Caco-2 (cell line): ENCODE data around the gene SALL1. TPM values are rescaled to one million over a fixed set of nuclear protein-coding genes. Genes with fewer than 3 reads are reported as not detected.

Experiments
- BruUV-seq: library from RNA; stranded (reverse); fragments of 400-500 nt; replicated peaks from 2 replicates; lab custom pipeline; 2021; lab: Mats Ljungman, UMichigan
- CTCF ChIA-PET: fragments of 300-600 bp; sonication (Branson Sonifier 250); formaldehyde crosslinking; loops from one replicate; lab custom pipeline; 2022; ENCODE audit warnings: antibody characterized with exemption; lab: Charles Lee
- POLR2A ChIA-PET: fragments of 300-600 bp; sonication (Branson Sonifier 250); formaldehyde crosslinking; loops from one replicate; lab custom pipeline; 2022; ENCODE audit warnings: antibody characterized with exemption; lab: Charles Lee
- DNase-seq, 2 experiments: peaks; one replicate each; pipeline versions ENCODE4 v3.0.0 to v3.0.0-alpha.2; 2020 to 2022
- H3K27me3 ChIP-seq: replicated peaks from 2 replicates; pipeline ENCODE4 v1.6.0; 2011; ENCODE audit warnings: low read length; ENCODE audit not compliant: control insufficient read depth, insufficient read depth
- H3K36me3 ChIP-seq: 2 replicates; pipeline ENCODE4 v1.5.1; 2011; ENCODE audit warnings: low read length; ENCODE audit not compliant: control insufficient read depth, insufficient read depth
- H3K4me1 ChIP-seq: fragments of 250-450 bp; sonication (Bioruptor Pico); 2 replicates; pipeline ENCODE4 v1.5.1; 2020; ENCODE audit warnings: mild to moderate bottlenecking
- H3K4me3 ChIP-seq: 2 replicates; pipeline ENCODE4 v1.5.1; 2011; ENCODE audit warnings: low read depth, mild to moderate bottlenecking, control low read depth, low read length
- H3K9me3 ChIP-seq: fragments of 250-450 bp; sonication (Bioruptor Pico); 2 replicates; pipeline ENCODE4 v1.5.1; 2020; ENCODE audit warnings: mild to moderate bottlenecking, moderate library complexity
- H3K27ac Mint-ChIP-seq: one replicate; pipeline ENCODE4 v1.8.0; 2022; ENCODE audit warnings: mixed read lengths; ENCODE audit not compliant: unreplicated experiment
- H3K27me3 Mint-ChIP-seq: one replicate; pipeline ENCODE4 v1.8.0; 2022; ENCODE audit warnings: mixed read lengths; ENCODE audit not compliant: insufficient read depth, unreplicated experiment
- H3K36me3 Mint-ChIP-seq: one replicate; pipeline ENCODE4 v1.8.0; 2022; ENCODE audit warnings: mild to moderate bottlenecking, mixed read lengths; ENCODE audit not compliant: insufficient read depth, unreplicated experiment
- H3K4me1 Mint-ChIP-seq: one replicate; pipeline ENCODE4 v1.8.0; 2022; ENCODE audit warnings: low read depth, mixed read lengths; ENCODE audit not compliant: unreplicated experiment
- H3K4me3 Mint-ChIP-seq: one replicate; pipeline ENCODE4 v1.8.0; 2022; ENCODE audit warnings: mild to moderate bottlenecking, moderate library complexity, mixed read lengths; ENCODE audit not compliant: unreplicated experiment
- H3K9me3 Mint-ChIP-seq: one replicate; pipeline ENCODE4 v1.8.0; 2022; ENCODE audit warnings: mixed read lengths; ENCODE audit not compliant: unreplicated experiment
- intact Hi-C: fragments of 100-400 bp; cut with micrococcal nuclease; formaldehyde crosslinking; loops from one replicate; pipeline ENCODE4 v1.10.0; 2022; ENCODE audit not compliant: unreplicated experiment
- total RNA-seq: library from RNA; stranded (reverse); gene quantifications from 2 replicates; pipeline ENCODE4 v1.2.3, GENCODE V29; 2022
- TF ChIP-seq, protein P1 (sequence below), 2 experiments: fragments of 200-600 bp in 1 of 2; IDR thresholded peaks; 1 replicate in 1 of 2; 2 replicates in 1 of 2; pipeline versions ENCODE4 v1.5.1 to v1.8.0; 2011 to 2022; ENCODE audit warnings: antibody characterized with exemption in 1 of 2, control low read depth in 1 of 2, inconsistent platforms in 1 of 2, low read depth in 1 of 2, low read length in 1 of 2, mild to moderate bottlenecking in 1 of 2, moderate library complexity in 1 of 2; ENCODE audit not compliant: insufficient read depth in 1 of 2, severe bottlenecking in 1 of 2, unreplicated experiment in 1 of 2

SALL1 gene
- total RNA-seq, 1 experiment from 2014 or later: not detected

GRCh38 chr16:51166091-51166490, 15.0 kb upstream of the SALL1 start:
- intact Hi-C loops: no loop called here
- no TSS peak for BruUV-seq
- ChIA-PET CTCF (no interaction called here), POLR2A (no interaction called here)
- Histone ChIP-seq H3K4me3 (no peak overlapping the region), H3K9me3 (no peaks in the 10 kb centered on the region), H3K4me1 (peaks cover 5% of the 10 kb centered on the region; the same call in 1 of the 2 replicates), H3K27me3 (no peaks in the 10 kb centered on the region), H3K36me3 (no peaks in the 10 kb centered on the region)
- Mint-ChIP-seq H3K36me3 (no peaks in the 10 kb centered on the region), H3K27me3 (peaks cover 3% of the 10 kb centered on the region), H3K4me3 (no peak overlapping the region), H3K27ac (no peak overlapping the region), H3K4me1 (no peaks in the 10 kb centered on the region), H3K9me3 (no peaks in the 10 kb centered on the region)
- TF ChIP-seq, protein P1, sequence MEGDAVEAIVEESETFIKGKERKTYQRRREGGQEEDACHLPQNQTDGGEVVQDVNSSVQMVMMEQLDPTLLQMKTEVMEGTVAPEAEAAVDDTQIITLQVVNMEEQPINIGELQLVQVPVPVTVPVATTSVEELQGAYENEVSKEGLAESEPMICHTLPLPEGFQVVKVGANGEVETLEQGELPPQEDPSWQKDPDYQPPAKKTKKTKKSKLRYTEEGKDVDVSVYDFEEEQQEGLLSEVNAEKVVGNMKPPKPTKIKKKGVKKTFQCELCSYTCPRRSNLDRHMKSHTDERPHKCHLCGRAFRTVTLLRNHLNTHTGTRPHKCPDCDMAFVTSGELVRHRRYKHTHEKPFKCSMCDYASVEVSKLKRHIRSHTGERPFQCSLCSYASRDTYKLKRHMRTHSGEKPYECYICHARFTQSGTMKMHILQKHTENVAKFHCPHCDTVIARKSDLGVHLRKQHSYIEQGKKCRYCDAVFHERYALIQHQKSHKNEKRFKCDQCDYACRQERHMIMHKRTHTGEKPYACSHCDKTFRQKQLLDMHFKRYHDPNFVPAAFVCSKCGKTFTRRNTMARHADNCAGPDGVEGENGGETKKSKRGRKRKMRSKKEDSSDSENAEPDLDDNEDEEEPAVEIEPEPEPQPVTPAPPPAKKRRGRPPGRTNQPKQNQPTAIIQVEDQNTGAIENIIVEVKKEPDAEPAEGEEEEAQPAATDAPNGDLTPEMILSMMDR (IDR thresholded peaks at IDR 0.05; ENCODE audit: insufficient read depth in 1 of 2, low read depth in 1 of 2, low read length in 1 of 2, severe bottlenecking in 1 of 2, unreplicated experiment in 1 of 2): no peak
- DNase-seq: no peak

- Mint-ChIP-seq H3K27ac (no peak overlapping the region), H3K4me1 (no peaks in the 10 kb centered on the region), H3K4me3 (no peak overlapping the region), H3K36me3 (no peaks in the 10 kb centered on the region), H3K9me3 (no peaks in the 10 kb centered on the region), H3K27me3 (no peaks in the 10 kb centered on the region)
- H3K27me3 ChIP-seq: no peaks in the 10 kb centered on the region
- BruUV-seq: no TSS peak
- TF ChIP-seq, protein P1 (IDR thresholded peaks at IDR 0.05; ENCODE audit: insufficient read depth in 1 of 2, low read depth in 1 of 2, low read length in 1 of 2, severe bottlenecking in 1 of 2, unreplicated experiment in 1 of 2): no peak
- CTCF ChIA-PET: no interaction called here
- H3K9me3 ChIP-seq: no peaks in the 10 kb centered on the region
- peaks cover 5% of the 10 kb centered on the region; the same call in 1 of the 2 replicates for H3K4me1 ChIP-seq
- H3K4me3 ChIP-seq: no peak overlapping the region
- H3K36me3 ChIP-seq: no peaks in the 10 kb centered on the region
- POLR2A ChIA-PET: no interaction called here
- DNase-seq: no peak
- intact Hi-C loops: no loop called here
Measured at GRCh38 chr16:51165043-51165442, 14.0 kb upstream of the SALL1 start.

- BruUV-seq: no TSS peak
- intact Hi-C loops: no loop called here
- H3K9me3 Mint-ChIP-seq: no peaks in the 10 kb centered on the region
- H3K4me3 ChIP-seq: no peak overlapping the region
- ChIA-PET POLR2A (no interaction called here), CTCF (no interaction called here)
- H3K4me1 Mint-ChIP-seq: no peaks in the 10 kb centered on the region
- no peaks in the 10 kb centered on the region for H3K27me3 ChIP-seq
- H3K4me3 Mint-ChIP-seq: no peak overlapping the region
- no peaks in the 10 kb centered on the region for H3K9me3 ChIP-seq
- no peaks in the 10 kb centered on the region for H3K27me3 Mint-ChIP-seq
- TF ChIP-seq, protein P1 (IDR thresholded peaks at IDR 0.05; ENCODE audit: insufficient read depth in 1 of 2, low read depth in 1 of 2, low read length in 1 of 2, severe bottlenecking in 1 of 2, unreplicated experiment in 1 of 2): no peak
- H3K36me3 ChIP-seq: no peaks in the 10 kb centered on the region
- DNase-seq: no peak
- H3K36me3 Mint-ChIP-seq: no peaks in the 10 kb centered on the region
- H3K4me1 ChIP-seq: peaks cover 5% of the 10 kb centered on the region; the same call in 1 of the 2 replicates
- H3K27ac Mint-ChIP-seq: no peak overlapping the region
Measured at GRCh38 chr16:51164574-51164973, 13.5 kb upstream of the SALL1 start.
